ENCODE measurements around the gene ARHGAP21. TPM values are rescaled to one million over a fixed set of nuclear protein-coding genes. Genes with fewer than 3 reads are reported as not detected.

ARHGAP21 gene
- total and polyA plus RNA-seq, 2 donors (not counting 1 experiment from before 2014, with no cell fraction given): 5.3 to 25.5 TPM

GRCh38 chr10:24737001-24737400 is 13.3 kb upstream of the ARHGAP21 start:
- TF ChIP-seq, protein P1, sequence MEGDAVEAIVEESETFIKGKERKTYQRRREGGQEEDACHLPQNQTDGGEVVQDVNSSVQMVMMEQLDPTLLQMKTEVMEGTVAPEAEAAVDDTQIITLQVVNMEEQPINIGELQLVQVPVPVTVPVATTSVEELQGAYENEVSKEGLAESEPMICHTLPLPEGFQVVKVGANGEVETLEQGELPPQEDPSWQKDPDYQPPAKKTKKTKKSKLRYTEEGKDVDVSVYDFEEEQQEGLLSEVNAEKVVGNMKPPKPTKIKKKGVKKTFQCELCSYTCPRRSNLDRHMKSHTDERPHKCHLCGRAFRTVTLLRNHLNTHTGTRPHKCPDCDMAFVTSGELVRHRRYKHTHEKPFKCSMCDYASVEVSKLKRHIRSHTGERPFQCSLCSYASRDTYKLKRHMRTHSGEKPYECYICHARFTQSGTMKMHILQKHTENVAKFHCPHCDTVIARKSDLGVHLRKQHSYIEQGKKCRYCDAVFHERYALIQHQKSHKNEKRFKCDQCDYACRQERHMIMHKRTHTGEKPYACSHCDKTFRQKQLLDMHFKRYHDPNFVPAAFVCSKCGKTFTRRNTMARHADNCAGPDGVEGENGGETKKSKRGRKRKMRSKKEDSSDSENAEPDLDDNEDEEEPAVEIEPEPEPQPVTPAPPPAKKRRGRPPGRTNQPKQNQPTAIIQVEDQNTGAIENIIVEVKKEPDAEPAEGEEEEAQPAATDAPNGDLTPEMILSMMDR (IDR thresholded peaks at IDR 0.05): no peak
- no peak for TF ChIP-seq EZH2 (IDR thresholded peaks at IDR 0.05; ENCODE audit: borderline replicate concordance, insufficient read depth, low read depth, low read length, poor library complexity, severe bottlenecking)

GRCh38 chr10:24731942-24732341 is 8.3 kb upstream of the ARHGAP21 start:
- no peak overlapping the region for H2AFZ ChIP-seq (ENCODE audit: insufficient read depth, low read depth, low read length, poor library complexity, severe bottlenecking)
- TF ChIP-seq, protein P1 (IDR thresholded peaks at IDR 0.05): no peak
- no peak for TF ChIP-seq EZH2 (IDR thresholded peaks at IDR 0.05; ENCODE audit: borderline replicate concordance, insufficient read depth, low read depth, low read length, poor library complexity, severe bottlenecking)
- no peaks in the 10 kb centered on the region for H3K4me1 Mint-ChIP-seq
- H3K9me3 Mint-ChIP-seq (ENCODE audit: insufficient read depth): no peaks in the 10 kb centered on the region
- H3K9me3 ChIP-seq (ENCODE audit: control extremely low read depth in 1 of 3, control insufficient read depth in 2 of 3, insufficient read depth in 1 of 3, low read length in 2 of 3): no peaks in the 10 kb centered on the region
- no peaks in the 10 kb centered on the region for H3K79me2 ChIP-seq (ENCODE audit: control insufficient read depth, insufficient read depth, low read length)
- no peak overlapping the region for H3K4me3 ChIP-seq (ENCODE audit: control extremely low read depth in 1 of 5, extremely low read depth in 1 of 5, insufficient read depth in 1 of 5, low read depth in 2 of 5, low read length in 4 of 5)
- no peaks in the 10 kb centered on the region for H3K4me1 ChIP-seq (ENCODE audit: control insufficient read depth in 2 of 2, insufficient read depth in 2 of 2, low read length in 2 of 2)
- intact Hi-C loops (cut with micrococcal nuclease): no loop called here
- H3K4me3 Mint-ChIP-seq: no peak overlapping the region
- no peaks in the 10 kb centered on the region for H3K27me3 ChIP-seq (replicated peaks in 1 of 4; ENCODE audit: control extremely low read depth in 1 of 4, control insufficient read depth in 3 of 4, insufficient read depth in 4 of 4, low read length in 3 of 4)
- H3K9ac ChIP-seq (ENCODE audit: low read length): no peak overlapping the region
- no peak overlapping the region for H3K4me2 ChIP-seq (replicated peaks; ENCODE audit: low read depth, low read length, poor library complexity, severe bottlenecking)
- peaks cover 8% of the 10 kb centered on the region for H3K27me3 Mint-ChIP-seq
- ATAC-seq (ENCODE audit: low read depth) (no peak), DNase-seq (no peak)
- H3K27ac Mint-ChIP-seq: no peak overlapping the region
- WGBS (ENCODE audit: insufficient coverage): no CpG with 5 or more reads among the region's 1 CpG
- no peaks in the 10 kb centered on the region for H4K20me1 ChIP-seq (ENCODE audit: control insufficient read depth, insufficient read depth, low read length, poor library complexity, severe bottlenecking)
- no peaks in the 10 kb centered on the region for H3K36me3 ChIP-seq (replicated peaks in 1 of 2; ENCODE audit: control extremely low read depth in 1 of 2, control insufficient read depth in 1 of 2, extremely low read depth in 1 of 2, insufficient read depth in 2 of 2, low read length in 1 of 2)
- ChIA-PET POLR2A (no interaction called here), CTCF (no interaction called here)
- no peak overlapping the region for H3K27ac ChIP-seq (ENCODE audit: low read length in 2 of 2)

More at GRCh38 chr10:24737001-24737400, 13.3 kb upstream of the ARHGAP21 start:
- Mint-ChIP-seq H3K27me3 (peaks cover 5% of the 10 kb centered on the region), H3K9me3 (ENCODE audit: insufficient read depth) (no peaks in the 10 kb centered on the region), H3K27ac (no peak overlapping the region), H3K4me3 (no peak overlapping the region), H3K4me1 (no peaks in the 10 kb centered on the region)
- ChIA-PET CTCF (no interaction called here), POLR2A (no interaction called here)
- Histone ChIP-seq H3K4me3 (ENCODE audit: control extremely low read depth in 1 of 5, extremely low read depth in 1 of 5, insufficient read depth in 1 of 5, low read depth in 2 of 5, low read length in 4 of 5) (no peak overlapping the region), H3K9ac (ENCODE audit: low read length) (no peak overlapping the region), H2AFZ (ENCODE audit: insufficient read depth, low read depth, low read length, poor library complexity, severe bottlenecking) (no peak overlapping the region), H3K9me3 (ENCODE audit: control extremely low read depth in 1 of 3, control insufficient read depth in 2 of 3, insufficient read depth in 1 of 3, low read length in 2 of 3) (no peaks in the 10 kb centered on the region), H3K4me2 (replicated peaks; ENCODE audit: low read depth, low read length, poor library complexity, severe bottlenecking) (no peak overlapping the region), H4K20me1 (ENCODE audit: control insufficient read depth, insufficient read depth, low read length, poor library complexity, severe bottlenecking) (no peaks in the 10 kb centered on the region), H3K27me3 (replicated peaks in 1 of 4; ENCODE audit: control extremely low read depth in 1 of 4, control insufficient read depth in 3 of 4, insufficient read depth in 4 of 4, low read length in 3 of 4) (peaks cover 0 to 3% (median 0%) of the 10 kb centered on the region in 4 experiments), H3K79me2 (ENCODE audit: control insufficient read depth, insufficient read depth, low read length) (no peaks in the 10 kb centered on the region), H3K4me1 (ENCODE audit: control insufficient read depth in 2 of 2, insufficient read depth in 2 of 2, low read length in 2 of 2) (no peaks in the 10 kb centered on the region), H3K36me3 (replicated peaks in 1 of 2; ENCODE audit: control extremely low read depth in 1 of 2, control insufficient read depth in 1 of 2, extremely low read depth in 1 of 2, insufficient read depth in 2 of 2, low read length in 1 of 2) (no peaks in the 10 kb centered on the region), H3K27ac (ENCODE audit: low read length in 2 of 2) (no peak overlapping the region)
- ATAC-seq (ENCODE audit: low read depth) (no peak), DNase-seq (no peak)
- intact Hi-C loops (cut with micrococcal nuclease): no loop called here

All from B cell (primary cell).